Stimulated activated CD4-positive, alpha-beta T cell treated with anti-CD3 and anti-CD28 coated beads, Interleukin-1b, Interleukin-23, amount 100 ng/mL, for 1 hour (primary cell): ENCODE measurements around the gene ARHGAP26.
"Not testable (repeated sequence)": the region's sequence is repeated elsewhere in the genome, so short reads cannot be mapped to it uniquely, and the experiment has no call there.

ENCODE experiments used
- DNase-seq, 2 donors: peaks; one replicate each; pipeline ENCODE4 v3.0.0-alpha.2; 2020; ENCODE audit warnings: low read depth in 2 of 2

The ARHGAP26 gene

DNA sequence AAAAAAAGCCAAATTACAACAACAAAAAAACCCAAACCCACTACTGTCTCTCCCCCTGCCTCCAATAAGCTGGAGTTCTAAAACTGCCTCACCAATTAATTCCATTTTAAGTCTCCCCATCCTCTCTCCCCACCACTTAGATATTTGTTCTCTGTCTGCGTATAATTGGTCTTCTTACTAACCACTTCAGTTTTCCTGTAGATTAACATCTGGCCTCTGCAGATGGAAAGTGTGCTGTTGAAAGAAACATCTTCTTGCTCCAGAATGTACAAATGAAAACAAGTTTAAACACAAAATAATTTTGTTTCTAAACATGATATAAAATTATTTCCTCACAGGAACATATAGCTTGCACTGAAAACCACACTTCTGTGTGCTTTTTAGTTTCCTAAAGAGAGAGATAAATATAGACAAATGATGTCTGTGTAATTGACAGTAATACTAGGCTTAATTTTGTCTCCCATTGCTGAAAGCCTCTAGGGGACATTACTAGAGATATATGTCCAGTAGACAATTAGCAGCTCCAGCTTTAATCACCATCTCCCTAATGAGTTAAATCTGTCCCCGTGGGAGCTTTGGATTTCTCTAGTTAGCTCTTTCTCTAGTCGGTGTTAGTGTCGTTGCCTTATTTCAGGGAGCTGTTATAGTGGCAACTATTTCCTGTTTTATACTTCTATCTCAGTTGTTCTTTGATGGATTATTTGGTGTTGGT lies 164.0 kb downstream of the ARHGAP26 start:
- DNase-seq: no peak

DNA sequence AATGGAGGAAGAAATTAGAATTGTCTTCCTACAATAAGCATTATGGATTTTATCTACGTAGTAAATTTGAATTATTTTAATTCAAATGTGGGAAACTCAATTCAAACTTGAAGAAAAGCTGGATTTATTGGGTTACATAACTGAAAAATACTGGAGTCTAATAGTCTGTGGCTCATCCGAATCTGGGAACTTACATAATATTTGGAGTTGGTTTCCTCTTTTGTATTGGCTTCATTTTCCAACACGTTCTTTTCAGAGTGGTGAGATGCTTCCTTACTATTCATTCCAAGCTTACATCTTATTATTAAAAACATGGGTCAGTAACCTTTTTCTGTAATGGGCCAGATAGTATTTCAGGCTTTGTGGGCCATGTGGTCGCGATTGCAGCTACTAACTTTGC lies 164.8 kb downstream of the ARHGAP26 start:
- no peak for DNase-seq

DNA sequence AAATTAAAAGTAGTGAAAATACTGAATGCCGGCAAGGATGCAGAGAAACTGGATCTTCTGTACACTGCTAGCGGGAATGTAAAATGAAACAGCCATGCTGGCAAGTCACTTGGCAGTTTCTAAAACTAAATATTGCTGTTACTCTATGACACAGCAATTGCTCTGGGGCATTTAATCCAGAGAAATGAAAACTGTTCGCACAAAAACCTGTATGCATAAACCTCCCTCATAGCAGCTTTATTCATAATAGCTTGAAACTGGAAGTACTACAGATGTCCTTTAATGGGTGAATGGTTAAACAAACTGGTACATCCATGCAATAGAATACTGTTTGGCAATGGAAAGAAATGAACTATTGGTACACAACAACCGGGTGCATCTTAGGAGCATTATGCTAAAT lies 167.2 kb downstream of the ARHGAP26 start:
- DNase-seq: no peak

- no peak for DNase-seq
Observed at GRCh38 chr5:142938266-142938880, 168.2 kb downstream of the ARHGAP26 start.

DNA sequence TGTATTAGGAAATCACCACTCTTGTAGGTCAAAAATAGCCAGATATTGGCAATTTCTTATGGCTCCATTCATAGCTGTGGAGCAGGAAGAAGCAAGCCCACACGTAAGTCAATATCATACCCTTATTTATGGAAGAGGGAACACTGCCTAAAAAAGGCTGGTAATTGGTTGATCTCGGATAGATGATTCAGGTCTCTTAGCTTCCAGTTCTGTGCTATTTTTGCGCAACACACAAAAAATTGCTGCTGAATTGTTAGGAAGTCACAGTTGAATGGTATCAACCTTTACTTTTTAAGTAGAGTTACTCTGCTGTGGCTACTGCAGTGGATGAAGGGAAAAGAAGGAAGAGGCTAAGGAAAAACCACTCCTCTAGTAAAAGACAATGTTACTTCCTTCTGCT lies 168.8 kb downstream of the ARHGAP26 start:
- no peak for DNase-seq

- no peak for DNase-seq
Observed at GRCh38 chr5:142939884-142940283, 169.7 kb downstream of the ARHGAP26 start.

DNA sequence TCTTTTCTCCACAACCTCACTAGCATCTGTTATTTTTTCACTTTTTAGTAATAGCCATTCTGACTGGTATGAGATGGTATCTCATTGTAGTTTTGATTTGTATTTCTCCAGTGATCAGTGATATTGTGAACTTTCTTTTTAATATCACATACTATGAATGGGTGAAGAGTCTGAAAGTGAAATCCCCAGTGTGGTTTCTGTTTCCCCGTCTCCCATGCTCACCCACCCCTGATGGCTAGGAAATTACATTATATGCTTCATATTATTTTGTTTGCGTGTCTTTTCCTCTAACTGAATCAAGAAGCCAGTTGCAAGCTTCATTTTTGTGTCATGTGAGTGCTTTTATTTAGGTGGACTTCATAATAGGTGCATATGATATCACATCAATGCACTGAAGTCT lies 171.1 kb downstream of the ARHGAP26 start:
- no peak for DNase-seq

- DNase-seq: no peak
Observed at GRCh38 chr5:142942901-142943300, 172.7 kb downstream of the ARHGAP26 start.

GRCh38 chr5:142944140-142944539 lies 174.0 kb downstream of the ARHGAP26 start:
- no peak for DNase-seq

DNA sequence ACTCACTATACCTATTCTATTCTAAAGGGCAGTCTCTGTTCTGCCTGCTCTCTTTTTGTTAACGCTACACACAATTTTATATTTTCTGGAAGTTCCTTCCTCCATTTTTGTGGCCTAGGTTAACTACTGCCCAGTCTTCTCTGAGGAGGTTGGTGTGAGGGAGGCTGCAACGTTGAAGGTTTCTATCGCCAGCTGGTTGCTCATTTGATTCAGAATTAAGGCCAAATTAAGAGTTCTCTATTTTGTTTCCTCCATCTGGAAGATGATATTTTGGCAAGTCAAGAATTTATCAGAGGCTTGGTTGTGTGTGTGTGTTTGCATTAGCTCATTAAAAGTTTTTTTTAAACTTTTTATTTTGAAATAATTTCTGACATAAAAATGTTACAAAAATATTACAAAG lies 175.1 kb downstream of the ARHGAP26 start:
- no peak for DNase-seq

DNA sequence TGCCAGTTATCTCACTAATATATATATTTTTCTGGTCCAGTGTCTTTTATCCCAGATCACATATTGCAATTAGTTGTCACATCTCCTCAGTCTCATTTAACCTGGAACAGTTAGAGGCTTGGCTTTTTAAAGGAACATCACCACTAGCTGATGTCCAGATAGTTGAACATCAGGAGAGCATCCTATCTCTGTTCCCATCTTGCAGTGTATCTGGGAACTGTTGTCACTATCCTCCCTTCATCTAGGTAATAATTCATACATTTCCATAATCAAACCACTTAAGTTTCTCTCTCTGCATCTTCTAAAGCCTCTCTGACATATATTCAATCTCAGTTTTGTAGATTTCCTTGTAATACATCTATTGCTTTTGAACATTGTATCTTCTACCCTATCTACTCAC lies 175.7 kb downstream of the ARHGAP26 start:
- no peak for DNase-seq

DNA sequence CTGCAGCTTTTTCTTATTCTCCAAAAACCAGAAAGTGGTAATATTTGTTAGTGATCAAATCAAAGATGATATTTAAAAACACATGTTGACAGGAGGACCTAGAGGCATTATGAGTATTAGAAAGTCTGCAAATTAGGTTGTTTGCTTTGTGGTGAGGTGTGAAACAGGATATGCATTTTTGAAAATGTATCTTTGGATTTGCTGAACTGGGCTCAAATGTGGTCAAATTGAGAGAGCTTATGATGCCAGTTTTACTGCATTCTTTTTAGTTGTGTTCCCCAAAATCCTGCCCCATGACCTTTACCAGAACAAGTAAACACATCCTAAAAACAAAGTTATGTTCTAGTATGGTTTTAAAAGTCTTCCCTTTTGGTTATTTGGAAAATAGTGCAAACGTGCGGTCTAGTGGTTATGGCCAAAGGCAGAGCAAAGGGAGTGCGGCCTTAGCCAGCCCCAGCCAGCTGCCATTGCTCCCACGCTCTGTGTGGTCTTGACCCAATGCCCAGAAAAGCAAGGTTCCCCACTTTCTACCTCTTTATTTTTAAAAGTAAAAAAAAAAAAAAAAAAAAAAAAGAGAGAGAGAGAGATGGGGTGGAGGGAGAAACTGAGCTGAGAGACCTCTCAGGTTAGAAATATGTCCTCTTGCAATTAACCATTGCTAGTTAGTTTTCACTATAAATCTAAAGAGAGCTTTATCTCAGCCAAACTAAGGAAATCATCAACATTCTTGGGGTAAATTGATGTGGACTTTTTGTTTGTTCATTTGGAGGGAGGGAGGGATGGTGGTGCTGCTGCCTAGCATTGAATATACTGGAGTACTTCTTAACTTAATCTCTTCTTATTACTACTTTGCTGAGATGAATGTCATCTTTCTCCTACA lies 176.6 kb downstream of the ARHGAP26 start:
- no peak for DNase-seq

GRCh38 chr5:142947427-142947709 lies 177.2 kb downstream of the ARHGAP26 start:
- no peak for DNase-seq

DNA sequence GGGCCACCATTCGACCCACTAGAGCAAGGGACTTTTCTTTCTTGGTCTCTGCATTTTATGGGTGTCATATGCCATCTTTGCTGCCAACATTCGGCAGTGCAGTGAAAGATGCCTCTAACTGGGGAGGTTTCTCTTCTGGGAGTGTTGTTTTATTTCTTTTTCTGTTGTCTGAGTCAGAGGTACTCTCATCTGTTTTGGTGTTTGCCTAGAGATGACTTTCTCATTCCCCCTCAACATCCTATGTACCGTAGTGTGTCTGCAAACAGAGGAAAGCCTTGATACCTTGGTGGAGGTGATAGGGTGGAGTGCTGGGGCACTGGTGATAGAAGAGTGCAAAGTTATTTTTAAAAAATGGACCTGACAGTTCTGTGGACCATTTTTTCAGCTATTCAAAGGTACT lies 182.1 kb downstream of the ARHGAP26 start:
- no peak for DNase-seq

- DNase-seq: not testable (repeated sequence)
Observed at GRCh38 chr5:142952871-142953270, 182.7 kb downstream of the ARHGAP26 start.

DNA sequence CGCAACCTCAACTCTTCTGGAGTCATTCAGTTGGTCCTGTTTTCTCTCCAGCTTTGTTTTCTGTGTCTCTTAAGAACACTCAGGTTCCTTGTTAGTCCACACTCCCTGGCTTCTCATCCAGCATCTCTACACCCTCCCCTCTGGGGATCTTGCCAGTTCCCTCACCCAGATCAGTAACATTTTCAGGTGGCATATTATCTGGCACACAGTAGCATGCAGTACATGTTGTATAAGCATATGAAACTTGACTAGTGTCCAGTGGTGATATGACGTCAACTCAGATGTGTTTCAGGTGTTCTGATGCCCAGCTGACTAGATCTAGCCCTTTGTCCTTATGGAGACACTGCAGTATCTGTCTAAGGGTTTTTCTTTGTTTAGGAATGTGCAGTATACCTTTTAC lies 184.3 kb downstream of the ARHGAP26 start:
- DNase-seq: no peak

DNA sequence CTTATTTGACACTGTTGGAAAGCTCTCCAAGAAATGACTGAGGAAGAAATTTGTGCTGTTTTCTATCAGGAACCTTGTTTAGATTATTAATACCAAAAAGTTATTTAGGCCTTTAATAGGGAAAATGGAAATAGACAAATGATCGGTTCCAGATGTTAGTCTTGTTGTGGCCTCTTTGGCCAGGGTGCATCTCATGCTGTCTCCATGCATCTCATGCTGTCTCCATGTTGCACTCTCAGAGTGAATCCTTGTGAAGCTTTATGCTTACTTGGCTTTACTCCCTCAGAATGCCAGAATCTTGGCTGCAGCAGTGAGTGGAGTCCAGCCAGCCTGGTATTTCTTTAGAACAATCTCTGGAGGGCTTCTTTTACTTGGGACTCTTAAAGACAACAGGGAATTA lies 185.5 kb downstream of the ARHGAP26 start:
- DNase-seq: no peak

DNA sequence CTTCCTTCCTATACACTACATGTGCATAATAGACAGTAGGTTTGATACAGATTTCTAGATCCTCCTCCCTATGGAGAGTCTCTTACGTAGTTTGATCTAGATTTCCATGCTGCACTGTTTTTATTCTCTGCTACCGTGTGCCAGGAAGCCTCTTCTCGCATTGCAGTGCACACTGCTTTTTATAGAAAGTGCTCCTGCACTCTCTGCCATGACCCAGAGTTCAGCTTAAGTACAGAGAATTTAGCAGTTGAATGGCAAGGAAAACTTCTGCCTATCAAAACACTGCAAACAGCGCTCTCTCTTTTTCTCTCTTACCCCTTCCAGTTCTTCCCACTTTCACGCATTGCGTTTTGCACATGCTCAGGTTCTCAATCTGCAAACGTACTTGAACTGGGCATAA lies 187.4 kb downstream of the ARHGAP26 start:
- no peak for DNase-seq

DNA sequence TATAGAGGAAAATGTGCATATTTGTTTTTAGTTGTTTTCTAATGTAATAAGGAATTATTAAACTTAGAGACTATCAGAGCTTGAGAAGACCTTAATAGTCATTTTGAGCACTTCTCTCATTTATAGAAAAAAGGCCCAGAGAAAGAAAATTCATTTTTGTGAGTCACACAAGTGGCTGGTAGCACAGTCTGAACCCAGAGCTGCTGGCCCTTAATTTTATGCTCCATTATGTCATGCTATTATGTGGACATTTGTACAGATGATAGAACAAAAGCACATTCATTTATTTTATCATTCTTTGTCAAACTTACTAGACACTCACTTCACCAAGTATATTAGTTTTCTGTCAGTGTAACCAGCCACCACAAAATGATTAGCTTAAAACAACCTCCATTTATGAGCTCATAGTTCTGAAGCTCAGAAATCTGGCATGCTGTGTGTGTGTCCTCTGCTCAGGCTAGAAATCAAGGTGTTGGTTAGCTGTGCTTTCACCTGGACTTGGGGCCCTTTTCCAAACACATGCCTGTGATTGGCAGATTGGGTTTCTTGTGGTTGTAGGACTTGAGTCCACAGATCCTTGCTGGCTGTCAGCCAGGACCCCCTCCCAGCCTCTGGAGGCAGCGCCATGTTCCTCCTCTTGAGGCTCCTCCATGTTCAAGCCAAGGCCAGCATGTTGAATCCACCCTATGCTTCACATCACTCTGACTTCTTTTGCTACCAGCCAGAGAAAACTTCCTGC lies 188.9 kb downstream of the ARHGAP26 start:
- DNase-seq: no peak

DNA sequence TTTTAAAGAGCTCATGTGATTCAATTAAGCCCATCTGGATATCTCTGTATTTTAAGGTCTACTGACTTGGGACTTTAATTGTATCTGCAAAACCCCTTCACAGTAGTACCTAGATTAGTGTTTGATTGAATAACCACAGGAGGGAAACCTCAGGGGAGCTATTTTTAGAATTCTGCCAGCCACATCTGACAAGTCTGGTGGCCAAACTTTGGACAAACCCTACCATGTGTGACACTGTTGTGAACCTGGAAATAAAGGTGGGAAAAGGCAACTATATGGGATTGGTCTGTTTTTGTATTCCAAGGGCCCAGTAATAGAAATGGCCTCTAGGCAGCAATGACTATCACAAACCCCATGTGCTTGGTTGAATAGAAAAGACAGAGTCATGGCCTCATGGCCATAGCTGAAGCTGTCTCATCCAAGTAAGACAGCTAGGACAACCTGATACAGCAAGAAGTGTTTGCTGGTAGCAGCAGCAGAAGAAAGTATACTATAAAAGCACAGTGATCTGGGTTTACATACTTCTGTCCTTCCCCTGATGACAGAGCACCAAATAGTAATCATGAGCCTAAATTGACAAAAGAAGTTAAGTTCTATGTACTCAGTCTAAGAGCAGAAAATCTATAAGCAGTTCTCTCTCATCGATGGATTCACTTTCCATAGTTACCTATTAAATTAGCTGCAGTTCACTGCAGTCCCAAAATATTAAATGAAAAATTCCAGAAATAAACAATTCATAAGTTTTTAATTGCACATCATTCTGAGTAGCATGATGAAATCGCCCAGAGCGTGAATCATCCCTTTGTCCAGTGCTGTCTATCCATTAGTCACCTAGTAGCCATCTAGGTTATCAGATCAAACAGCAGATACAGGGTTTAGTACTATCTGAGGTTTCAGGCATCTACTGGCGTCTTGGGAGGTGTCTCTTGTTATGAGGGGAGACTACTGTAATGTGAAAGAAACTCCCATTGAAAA lies 189.8 kb downstream of the ARHGAP26 start:
- no peak for DNase-seq
